ENCODE measurements around the gene LUZP1.

- TF ChIP-seq, protein P1, sequence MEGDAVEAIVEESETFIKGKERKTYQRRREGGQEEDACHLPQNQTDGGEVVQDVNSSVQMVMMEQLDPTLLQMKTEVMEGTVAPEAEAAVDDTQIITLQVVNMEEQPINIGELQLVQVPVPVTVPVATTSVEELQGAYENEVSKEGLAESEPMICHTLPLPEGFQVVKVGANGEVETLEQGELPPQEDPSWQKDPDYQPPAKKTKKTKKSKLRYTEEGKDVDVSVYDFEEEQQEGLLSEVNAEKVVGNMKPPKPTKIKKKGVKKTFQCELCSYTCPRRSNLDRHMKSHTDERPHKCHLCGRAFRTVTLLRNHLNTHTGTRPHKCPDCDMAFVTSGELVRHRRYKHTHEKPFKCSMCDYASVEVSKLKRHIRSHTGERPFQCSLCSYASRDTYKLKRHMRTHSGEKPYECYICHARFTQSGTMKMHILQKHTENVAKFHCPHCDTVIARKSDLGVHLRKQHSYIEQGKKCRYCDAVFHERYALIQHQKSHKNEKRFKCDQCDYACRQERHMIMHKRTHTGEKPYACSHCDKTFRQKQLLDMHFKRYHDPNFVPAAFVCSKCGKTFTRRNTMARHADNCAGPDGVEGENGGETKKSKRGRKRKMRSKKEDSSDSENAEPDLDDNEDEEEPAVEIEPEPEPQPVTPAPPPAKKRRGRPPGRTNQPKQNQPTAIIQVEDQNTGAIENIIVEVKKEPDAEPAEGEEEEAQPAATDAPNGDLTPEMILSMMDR (IDR thresholded peaks at IDR 0.05): no peak
- no peak for TF ChIP-seq EZH2phosphoT487 (IDR thresholded peaks at IDR 0.05; ENCODE audit: borderline replicate concordance, low read depth)
Measured at GRCh38 chr1:23133587-23133986, 35.1 kb downstream of the LUZP1 start.
